ENCODE data around the gene EIF5.
A peak's percentile ranks its signal among the peaks of the same experiment; 100 is the strongest.

Gene EIF5

DNA sequence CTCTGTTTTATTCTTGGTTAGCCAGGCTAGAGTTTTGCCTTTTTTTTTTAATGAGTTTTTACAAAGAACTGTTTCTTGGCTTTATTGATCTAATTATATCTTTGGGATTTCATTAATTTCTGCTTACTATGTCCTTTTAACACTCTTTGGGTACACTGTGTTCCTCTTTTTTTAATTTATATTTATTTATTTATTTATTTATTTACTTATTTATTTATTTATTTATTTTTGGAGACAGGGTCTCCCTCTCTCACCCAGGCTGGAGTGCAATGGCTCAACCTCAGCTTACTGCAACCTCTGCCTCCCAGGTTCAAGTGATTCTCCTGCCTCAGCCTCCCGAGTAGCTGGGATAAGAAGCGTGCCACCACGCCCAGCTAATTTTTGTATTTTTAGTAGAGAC, 36.0 kb downstream of the EIF5 start (continued):
- TF ChIP-seq, protein P1, sequence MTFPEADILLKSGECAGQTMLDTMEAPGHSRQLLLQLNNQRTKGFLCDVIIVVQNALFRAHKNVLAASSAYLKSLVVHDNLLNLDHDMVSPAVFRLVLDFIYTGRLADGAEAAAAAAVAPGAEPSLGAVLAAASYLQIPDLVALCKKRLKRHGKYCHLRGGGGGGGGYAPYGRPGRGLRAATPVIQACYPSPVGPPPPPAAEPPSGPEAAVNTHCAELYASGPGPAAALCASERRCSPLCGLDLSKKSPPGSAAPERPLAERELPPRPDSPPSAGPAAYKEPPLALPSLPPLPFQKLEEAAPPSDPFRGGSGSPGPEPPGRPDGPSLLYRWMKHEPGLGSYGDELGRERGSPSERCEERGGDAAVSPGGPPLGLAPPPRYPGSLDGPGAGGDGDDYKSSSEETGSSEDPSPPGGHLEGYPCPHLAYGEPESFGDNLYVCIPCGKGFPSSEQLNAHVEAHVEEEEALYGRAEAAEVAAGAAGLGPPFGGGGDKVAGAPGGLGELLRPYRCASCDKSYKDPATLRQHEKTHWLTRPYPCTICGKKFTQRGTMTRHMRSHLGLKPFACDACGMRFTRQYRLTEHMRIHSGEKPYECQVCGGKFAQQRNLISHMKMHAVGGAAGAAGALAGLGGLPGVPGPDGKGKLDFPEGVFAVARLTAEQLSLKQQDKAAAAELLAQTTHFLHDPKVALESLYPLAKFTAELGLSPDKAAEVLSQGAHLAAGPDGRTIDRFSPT (tag by site-specific recombination; IDR thresholded peaks at IDR 0.05), result no peak
- TF ChIP-seq ZNF274 (IDR thresholded peaks at IDR 0.05; ENCODE audit: low read length) (no peak), ZNF274 (tag by site-specific recombination; IDR thresholded peaks at IDR 0.05; ENCODE audit: borderline replicate concordance) (no peak), ZNF157 (tag by site-specific recombination; IDR thresholded peaks at IDR 0.05) (no peak), ZNF707 (tag by site-specific recombination; IDR thresholded peaks at IDR 0.05) (no peak), ZNF473 (tag by site-specific recombination; IDR thresholded peaks at IDR 0.05) (no peak), ZNF121 (tag by site-specific recombination; IDR thresholded peaks at IDR 0.05) (peak; percentile 53; the same call in 1 of the 2 replicates), ZNF623 (tag by site-specific recombination; IDR thresholded peaks at IDR 0.05) (peak; percentile 72), ZNF747 (tag by site-specific recombination; IDR thresholded peaks at IDR 0.05) (no peak), KLF10 (tag by site-specific recombination; IDR thresholded peaks at IDR 0.05) (no peak), ZSCAN16 (tag by site-specific recombination; IDR thresholded peaks at IDR 0.05) (no peak), ZNF48 (tag by site-specific recombination; IDR thresholded peaks at IDR 0.05) (no peak), MZF1 (tag by site-specific recombination; IDR thresholded peaks at IDR 0.05; ENCODE audit: borderline replicate concordance) (no peak; the same call in 1 of the 2 replicates), GLIS2 (tag by site-specific recombination; IDR thresholded peaks at IDR 0.05) (no peak), ZNF140 (tag by site-specific recombination; IDR thresholded peaks at IDR 0.05) (peak; percentile 82), ZNF19 (tag by site-specific recombination; IDR thresholded peaks at IDR 0.05; ENCODE audit: low read depth) (0 out of 2 replicates have a peak, but pooled peaks have one; percentile 32), KLF1 (tag by site-specific recombination; IDR thresholded peaks at IDR 0.05) (no peak), WT1 (tag by site-specific recombination; IDR thresholded peaks at IDR 0.05) (no peak), ZNF266 (tag by site-specific recombination; IDR thresholded peaks at IDR 0.05; ENCODE audit: low read depth) (peak; percentile 79), ZNF391 (tag by site-specific recombination; IDR thresholded peaks at IDR 0.05; ENCODE audit: borderline replicate concordance, low read depth) (no peak)
- TF ChIP-seq, protein P2, sequence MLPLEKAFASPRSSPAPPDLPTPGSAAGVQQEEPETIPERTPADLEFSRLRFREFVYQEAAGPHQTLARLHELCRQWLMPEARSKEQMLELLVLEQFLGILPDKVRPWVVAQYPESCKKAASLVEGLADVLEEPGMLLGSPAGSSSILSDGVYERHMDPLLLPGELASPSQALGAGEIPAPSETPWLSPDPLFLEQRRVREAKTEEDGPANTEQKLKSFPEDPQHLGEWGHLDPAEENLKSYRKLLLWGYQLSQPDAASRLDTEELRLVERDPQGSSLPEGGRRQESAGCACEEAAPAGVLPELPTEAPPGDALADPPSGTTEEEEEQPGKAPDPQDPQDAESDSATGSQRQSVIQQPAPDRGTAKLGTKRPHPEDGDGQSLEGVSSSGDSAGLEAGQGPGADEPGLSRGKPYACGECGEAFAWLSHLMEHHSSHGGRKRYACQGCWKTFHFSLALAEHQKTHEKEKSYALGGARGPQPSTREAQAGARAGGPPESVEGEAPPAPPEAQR (tag by site-specific recombination; IDR thresholded peaks at IDR 0.05), result no peak
- TF ChIP-seq, protein P3, sequence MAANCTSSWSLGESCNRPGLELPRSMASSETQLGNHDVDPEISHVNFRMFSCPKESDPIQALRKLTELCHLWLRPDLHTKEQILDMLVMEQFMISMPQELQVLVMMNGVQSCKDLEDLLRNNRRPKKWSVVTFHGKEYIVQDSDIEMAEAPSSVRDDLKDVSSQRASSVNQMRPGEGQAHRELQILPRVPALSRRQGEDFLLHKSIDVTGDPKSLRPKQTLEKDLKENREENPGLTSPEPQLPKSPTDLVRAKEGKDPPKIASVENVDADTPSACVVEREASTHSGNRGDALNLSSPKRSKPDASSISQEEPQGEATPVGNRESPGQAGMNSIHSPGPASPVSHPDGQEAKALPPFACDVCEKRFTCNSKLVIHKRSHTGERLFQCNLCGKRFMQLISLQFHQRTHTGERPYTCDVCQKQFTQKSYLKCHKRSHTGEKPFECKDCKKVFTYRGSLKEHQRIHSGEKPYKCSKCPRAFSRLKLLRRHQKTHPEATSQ (tag by site-specific recombination; IDR thresholded peaks at IDR 0.05), result no peak
- TF ChIP-seq, protein P4, sequence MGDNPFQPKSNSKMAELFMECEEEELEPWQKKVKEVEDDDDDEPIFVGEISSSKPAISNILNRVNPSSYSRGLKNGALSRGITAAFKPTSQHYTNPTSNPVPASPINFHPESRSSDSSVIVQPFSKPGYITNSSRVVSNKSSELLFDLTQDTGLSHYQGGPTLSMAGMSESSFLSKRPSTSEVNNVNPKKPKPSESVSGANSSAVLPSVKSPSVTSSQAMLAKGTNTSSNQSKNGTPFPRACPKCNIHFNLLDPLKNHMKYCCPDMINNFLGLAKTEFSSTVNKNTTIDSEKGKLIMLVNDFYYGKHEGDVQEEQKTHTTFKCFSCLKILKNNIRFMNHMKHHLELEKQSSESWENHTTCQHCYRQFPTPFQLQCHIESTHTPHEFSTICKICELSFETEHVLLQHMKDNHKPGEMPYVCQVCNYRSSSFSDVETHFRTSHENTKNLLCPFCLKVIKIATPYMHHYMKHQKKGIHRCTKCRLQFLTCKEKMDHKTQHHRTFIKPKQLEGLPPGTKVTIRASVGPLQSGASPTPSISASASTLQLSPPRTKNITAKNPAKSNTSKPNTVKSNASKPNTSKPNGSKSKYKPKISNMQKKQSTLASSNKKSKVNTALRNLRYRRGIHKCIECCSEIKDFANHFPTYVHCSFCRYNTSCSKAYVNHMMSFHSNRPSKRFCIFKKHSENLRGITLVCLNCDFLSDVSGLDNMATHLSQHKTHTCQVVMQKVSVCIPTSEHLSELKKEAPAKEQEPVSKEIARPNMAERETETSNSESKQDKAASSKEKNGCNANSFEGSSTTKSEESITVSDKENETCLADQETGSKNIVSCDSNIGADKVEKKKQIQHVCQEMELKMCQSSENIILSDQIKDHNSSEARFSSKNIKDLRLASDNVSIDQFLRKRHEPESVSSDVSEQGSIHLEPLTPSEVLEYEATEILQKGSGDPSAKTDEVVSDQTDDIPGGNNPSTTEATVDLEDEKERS (tag by site-specific recombination; IDR thresholded peaks at IDR 0.05), result no peak
- TF ChIP-seq, protein P5, sequence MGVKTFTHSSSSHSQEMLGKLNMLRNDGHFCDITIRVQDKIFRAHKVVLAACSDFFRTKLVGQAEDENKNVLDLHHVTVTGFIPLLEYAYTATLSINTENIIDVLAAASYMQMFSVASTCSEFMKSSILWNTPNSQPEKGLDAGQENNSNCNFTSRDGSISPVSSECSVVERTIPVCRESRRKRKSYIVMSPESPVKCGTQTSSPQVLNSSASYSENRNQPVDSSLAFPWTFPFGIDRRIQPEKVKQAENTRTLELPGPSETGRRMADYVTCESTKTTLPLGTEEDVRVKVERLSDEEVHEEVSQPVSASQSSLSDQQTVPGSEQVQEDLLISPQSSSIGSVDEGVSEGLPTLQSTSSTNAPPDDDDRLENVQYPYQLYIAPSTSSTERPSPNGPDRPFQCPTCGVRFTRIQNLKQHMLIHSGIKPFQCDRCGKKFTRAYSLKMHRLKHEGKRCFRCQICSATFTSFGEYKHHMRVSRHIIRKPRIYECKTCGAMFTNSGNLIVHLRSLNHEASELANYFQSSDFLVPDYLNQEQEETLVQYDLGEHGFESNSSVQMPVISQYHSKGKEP (tag by site-specific recombination; IDR thresholded peaks at IDR 0.05), result no peak
- TF ChIP-seq, protein P6, sequence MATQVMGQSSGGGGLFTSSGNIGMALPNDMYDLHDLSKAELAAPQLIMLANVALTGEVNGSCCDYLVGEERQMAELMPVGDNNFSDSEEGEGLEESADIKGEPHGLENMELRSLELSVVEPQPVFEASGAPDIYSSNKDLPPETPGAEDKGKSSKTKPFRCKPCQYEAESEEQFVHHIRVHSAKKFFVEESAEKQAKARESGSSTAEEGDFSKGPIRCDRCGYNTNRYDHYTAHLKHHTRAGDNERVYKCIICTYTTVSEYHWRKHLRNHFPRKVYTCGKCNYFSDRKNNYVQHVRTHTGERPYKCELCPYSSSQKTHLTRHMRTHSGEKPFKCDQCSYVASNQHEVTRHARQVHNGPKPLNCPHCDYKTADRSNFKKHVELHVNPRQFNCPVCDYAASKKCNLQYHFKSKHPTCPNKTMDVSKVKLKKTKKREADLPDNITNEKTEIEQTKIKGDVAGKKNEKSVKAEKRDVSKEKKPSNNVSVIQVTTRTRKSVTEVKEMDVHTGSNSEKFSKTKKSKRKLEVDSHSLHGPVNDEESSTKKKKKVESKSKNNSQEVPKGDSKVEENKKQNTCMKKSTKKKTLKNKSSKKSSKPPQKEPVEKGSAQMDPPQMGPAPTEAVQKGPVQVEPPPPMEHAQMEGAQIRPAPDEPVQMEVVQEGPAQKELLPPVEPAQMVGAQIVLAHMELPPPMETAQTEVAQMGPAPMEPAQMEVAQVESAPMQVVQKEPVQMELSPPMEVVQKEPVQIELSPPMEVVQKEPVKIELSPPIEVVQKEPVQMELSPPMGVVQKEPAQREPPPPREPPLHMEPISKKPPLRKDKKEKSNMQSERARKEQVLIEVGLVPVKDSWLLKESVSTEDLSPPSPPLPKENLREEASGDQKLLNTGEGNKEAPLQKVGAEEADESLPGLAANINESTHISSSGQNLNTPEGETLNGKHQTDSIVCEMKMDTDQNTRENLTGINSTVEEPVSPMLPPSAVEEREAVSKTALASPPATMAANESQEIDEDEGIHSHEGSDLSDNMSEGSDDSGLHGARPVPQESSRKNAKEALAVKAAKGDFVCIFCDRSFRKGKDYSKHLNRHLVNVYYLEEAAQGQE (tag by site-specific recombination; IDR thresholded peaks at IDR 0.05), result peak; percentile 81
- TF ChIP-seq, protein P7, sequence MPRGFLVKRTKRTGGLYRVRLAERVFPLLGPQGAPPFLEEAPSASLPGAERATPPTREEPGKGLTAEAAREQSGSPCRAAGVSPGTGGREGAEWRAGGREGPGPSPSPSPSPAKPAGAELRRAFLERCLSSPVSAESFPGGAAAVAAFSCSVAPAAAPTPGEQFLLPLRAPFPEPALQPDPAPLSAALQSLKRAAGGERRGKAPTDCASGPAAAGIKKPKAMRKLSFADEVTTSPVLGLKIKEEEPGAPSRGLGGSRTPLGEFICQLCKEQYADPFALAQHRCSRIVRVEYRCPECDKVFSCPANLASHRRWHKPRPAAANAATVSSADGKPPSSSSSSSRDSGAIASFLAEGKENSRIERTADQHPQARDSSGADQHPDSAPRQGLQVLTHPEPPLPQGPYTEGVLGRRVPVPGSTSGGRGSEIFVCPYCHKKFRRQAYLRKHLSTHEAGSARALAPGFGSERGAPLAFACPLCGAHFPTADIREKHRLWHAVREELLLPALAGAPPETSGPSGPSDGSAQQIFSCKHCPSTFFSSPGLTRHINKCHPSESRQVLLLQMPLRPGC (tag by site-specific recombination; IDR thresholded peaks at IDR 0.05), result no peak
